HL-60/S4 (cell line): ENCODE data around the gene FOXQ1.

Experiments
- in situ Hi-C: fragments of 300-500 bp; cut with MboI; formaldehyde crosslinking; loops from 2 replicates; pipeline ENCODE4 v1.14.3; 2022; ENCODE audit warnings: low sequenced_read_pairs

Gene FOXQ1, protein sequence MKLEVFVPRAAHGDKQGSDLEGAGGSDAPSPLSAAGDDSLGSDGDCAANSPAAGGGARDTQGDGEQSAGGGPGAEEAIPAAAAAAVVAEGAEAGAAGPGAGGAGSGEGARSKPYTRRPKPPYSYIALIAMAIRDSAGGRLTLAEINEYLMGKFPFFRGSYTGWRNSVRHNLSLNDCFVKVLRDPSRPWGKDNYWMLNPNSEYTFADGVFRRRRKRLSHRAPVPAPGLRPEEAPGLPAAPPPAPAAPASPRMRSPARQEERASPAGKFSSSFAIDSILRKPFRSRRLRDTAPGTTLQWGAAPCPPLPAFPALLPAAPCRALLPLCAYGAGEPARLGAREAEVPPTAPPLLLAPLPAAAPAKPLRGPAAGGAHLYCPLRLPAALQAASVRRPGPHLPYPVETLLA

DNA sequence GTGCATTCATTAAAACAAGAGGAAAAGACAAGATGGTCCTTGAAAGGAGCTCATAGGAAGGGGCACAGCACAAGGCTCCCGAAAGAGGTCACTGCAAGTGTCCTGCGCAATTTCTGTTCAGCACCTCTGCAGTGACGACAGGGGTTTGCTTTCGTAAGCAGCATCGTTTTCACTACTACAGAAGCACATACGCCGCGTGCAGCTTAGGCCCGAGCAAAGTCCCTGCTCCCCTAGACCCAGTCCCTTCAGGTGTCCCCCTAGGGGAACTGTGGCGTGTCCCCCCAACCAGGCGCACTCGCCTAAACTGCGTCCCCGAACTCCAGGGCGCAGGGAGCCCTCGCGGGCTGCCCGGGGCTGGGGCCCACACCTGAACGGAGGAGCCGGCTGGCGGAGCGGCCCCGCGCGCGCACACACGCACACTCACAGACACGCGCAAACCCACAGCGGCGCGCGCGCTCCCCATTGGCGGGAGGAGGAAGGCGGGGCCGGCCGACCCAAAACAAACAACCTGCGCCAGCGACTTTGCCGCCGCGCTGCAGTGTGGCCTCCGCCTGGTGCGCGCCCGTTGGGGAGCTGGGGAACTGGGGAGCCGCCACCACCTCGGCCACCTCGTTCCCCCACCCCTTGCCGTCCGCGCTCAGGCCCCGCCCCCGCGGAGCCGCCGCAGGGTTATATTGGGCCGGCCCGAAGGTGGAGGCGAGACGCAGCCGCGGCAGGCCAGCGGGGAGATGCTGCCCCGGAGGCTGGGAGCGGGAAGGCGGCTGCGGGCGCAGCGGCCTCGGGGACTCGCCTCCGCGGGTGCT, at the start of gene FOXQ1:
Gene FOXQ1, plus strand, starts transcription at position 699 of the 803 bp plus-strand sequence. CDS start 607 bp downstream, outside the sequence.
- in situ Hi-C loops: no loop called here

DNA sequence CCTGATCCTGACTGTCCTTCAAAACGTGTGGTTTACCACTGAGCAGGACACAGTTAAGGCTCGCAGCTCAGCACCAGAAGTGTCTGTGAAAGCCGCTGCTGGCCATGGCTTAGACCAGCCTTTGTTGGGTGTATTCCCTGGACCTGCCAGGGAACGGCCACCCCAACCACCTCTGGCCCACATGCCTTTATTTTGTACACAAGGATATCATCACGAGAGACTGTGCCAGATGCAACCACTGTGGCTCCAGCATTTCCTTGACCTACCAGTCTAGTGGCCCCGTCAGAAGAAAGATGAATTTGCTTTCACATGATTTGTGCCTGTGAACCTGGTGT, 49.2 kb upstream of the FOXQ1 start:
- in situ Hi-C loops: no loop called here

DNA sequence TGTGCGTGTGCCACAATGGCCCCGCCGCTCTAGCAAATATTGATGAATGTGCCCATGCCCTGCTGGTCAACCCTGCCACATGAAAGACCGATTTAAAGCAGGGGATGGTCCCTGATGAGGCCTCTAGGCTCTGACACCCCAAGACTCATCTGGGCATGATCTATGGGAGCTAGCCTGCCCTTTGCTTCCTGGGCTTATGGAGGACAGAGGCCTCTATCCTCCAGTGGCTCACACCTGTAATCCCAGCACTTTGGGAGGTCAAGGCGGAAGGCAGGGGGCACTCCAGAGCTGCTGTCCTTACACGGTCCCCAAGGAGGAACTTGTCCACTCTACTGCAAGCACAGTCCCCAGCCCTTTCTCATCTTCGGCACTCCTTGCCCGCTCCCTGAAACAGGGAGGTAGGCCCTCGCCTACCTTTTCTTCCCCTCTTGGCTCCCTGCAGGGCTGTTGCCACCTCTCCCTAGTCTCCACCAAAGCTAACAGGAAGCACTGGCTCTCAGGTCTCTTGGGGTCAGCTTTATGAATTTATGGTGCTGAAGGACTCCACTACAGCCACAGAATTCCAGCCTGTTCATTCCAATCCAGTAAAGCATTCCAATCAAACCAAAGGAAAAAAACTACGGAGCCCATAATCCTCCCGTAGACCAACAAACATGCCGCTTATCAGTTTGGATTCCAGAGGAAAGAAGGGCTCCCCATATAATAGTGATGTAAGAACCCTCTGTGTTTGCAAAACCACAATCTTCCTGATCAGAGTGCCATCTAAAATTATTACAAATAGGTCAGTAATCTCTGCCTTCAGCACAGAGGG, 48.7 kb upstream of the FOXQ1 start:
- in situ Hi-C loops: no loop called here

DNA sequence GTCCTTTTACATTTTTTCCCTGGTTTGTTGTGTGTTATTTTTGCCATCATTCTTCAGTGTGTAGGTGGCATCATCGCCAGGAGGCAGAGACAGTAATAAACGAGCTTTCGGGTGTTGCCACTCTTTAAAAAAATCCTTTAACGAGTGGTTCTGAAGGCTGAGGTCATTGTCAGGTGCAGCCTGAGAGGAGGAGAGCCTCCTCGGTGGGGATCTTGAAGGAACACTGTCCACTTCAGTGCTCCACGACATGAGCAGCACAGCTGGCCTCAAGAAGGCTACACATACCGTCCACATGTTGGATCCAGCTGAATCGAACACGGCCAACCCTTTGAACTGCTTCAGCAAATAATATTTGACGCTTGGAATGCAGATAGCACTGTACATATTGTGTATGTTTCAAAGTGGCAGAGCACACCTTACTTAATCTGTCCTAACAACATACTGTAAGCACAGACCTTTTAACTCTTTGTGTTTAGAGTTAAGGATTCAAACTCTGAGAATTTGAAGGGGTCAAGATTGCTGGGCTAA, 48.0 kb upstream of the FOXQ1 start:
- in situ Hi-C loops: no loop called here

DNA sequence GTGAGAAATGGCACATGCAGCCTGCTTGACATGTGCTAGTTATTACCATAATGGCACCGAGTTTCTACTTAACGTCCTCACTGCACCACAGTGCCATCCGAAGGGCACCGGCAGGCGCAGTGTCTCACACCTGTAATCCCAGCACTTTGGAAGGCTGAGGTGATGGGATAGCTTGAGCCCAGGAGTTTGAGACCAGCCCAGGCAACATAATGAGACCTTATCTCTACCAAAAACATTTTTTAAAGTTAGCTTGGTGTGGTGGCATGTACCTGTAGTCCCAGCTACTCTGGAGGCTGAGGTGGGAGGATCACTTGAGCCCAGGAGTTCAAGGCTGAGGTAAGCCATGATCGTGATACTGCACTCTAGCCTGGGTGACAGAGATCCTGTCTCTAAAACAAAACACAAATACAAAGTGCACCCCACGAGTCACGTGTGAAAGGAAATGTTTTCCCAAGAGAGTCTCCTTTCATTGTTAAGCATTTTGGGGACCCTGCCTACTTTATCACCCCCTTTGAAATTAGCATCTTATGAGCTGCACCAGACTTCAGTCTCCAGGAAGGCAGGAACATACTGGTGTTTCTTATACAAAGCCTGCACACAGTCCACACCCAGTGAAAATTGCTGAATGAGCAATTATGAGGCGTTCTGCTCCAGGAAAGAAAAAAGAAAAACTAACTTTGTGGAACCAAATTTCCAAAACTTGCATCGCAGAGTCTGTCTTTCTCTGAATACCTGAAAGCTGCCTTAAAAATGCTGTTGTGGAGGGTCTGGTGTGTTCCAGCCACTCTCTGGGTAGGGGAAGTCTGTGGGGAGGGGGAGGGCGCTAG, 47.1 kb upstream of the FOXQ1 start:
- in situ Hi-C loops: no loop called here

DNA sequence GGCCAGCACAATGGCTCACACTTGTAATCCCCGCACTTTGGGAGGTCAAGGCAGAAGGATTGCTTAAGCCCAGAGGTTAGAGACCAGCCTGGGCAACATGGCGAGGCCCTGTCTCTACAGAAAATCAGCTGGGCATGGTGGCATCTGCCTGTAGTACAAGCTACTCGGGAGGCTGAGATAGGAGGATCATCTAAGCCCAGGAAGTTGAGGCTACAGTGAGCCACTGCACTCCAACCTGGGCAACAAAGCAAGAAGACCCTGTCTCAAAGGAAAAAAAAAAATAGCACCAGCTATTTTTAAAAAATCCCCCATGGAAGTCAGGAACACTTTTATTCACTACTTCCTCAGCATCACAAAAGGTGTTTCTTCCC, 45.2 kb upstream of the FOXQ1 start:
- in situ Hi-C loops: no loop called here

DNA sequence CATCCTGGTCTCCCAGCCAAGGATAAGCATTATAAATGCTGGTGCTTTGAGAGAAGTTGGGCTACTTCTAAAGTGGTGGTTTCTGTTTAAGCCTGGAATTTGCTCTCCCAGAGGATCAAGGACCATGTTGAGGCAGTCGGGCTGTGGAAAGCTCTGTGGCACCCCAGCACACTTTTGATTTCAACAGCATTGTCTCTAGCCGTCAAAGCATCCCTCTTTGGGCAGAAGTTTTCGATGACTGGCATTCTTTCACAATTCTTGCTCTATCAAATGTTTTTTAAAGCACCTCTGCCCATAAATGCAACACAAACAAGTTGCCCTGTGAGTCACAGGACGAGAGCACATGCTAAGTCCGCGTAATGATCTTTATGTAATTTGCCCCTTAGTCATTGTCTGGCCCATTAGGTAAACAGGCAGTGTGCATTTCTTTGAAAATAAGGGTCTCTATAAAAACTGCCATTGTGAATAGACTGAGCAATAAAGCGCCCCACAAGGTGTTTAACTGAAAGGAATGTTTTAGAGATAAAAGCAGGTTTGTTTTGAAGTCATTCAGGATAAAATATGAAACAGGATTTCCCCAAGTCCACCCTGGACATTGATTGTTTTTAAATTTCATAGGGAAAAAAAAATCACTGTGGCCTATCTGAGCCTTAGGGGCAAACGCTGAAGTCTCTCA, 44.7 kb upstream of the FOXQ1 start:
- in situ Hi-C loops: no loop called here

DNA sequence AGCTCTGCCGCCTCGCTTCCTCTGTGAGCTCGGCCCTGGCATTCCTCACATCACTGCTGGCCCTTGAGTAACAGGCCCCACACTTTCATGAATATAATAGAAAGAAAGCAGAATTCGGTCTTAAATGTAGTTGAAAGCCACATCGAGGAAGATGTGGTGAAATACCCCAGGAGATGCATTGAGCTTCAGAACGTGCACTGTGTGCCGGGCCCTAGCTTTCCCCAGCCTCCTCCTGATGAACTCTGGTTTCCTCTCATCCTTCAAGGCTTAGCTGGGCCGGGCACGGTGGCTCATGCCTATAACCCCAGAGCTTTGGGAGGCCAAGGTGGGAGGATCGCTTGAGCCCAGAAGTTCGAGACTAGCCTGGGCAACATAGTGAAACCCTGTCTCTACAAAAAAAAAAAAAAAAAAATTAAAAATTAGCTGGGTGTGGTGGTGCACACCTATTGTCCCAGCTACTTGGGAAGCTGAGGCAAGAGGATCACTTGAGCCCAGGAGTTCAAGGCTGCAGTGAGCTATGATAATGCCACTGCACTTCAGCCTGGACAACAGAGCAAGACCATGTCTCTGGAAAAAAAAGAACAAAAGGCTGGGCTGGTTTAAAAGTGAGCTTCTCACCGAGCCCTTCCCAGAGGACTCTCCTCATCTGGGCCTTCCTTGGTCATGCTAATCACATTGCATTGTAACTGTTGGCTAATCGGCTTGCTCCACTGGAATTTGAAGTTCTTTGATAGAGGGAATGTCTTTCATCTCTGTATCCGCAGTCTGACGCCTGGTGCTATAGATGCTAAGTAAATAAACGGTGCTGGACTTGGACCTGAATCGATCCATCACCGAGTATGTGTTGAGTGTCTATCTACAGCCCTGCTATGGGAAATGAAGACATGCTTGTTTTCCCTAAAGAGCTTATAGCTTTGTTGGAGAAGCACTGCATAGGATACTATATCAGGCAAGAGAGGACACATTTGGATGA, 43.8 kb upstream of the FOXQ1 start:
- in situ Hi-C loops: no loop called here

DNA sequence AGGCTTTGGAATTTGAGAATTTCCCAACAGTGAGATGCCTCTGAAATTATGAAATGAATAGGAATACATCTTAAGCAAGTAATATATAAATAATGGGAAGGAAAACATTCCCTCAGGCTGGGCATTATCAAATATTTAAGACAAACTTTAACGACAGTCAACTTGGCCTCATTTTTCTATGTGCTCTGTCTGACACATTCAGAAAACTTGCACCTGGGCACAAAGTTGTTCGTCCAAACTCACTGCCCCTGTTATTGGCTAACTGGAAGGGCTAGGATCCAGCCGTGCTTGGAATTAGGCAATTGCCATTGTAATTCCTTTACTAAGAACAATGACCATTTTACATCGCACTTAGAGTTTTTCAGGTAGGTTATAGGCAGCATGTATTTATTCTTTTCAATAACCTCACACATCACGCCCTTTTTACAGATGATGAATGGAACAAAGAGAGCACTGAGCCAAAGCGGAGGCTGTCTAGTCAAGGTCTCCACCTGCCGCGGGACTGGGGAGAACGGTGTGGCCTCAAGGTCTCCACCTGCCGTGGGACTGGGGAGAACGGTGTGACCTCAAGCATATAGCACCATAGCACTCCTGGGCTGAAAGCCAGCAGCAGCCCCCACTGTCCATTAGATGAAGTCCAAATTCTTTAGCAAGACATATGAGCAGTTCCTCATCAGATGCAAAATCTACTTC, 40.7 kb upstream of the FOXQ1 start:
- in situ Hi-C loops: no loop called here

DNA sequence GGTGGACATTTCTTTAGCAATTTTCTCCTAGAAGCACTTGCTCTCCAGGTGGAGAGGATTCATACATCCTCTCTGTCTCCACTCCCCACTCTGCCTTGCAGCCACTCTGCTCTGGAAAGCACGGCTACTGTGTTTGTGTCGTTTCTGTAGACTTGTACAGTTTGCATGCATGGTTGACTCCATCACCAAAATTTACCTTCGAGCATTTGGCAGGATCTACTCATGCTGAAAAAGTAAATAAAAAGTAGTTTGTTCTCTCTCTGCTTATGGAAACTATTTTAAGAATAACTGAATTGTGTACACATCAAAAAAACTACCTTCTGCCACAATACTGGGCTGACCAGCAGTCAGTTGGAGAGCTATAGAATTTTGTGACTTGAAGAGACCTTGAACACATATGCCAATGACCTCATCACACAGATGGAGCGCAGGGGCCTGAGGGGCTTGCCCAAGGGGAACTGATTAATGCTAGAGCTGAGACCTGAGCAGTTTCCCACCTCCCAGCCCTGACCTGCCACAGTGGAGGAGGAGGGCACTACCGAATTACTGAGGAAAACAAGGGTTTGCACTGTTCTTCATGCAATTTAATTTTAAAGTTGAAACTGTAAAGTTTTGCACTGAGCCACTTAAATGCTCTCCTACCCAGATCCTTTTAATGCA, 33.7 kb upstream of the FOXQ1 start:
- in situ Hi-C loops: no loop called here

DNA sequence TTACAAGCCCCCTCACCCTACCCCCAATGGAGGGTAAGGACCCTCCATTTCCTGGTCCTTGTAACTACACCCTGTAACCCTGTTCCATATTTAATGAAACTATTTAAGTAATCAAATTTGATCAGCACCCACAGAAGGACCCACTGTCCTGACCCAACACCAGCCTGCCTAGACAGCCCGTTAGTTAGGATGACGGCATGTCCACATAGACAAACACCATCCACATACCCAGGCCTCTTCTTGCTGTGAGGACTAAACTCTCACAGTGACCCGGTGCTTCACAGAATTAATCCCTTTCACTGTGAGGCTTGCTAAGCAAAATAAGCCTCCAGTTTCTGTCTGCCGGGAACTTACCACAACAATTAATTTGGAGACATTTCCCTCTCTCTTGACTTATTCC, 32.8 kb upstream of the FOXQ1 start:
- in situ Hi-C loops: no loop called here

DNA sequence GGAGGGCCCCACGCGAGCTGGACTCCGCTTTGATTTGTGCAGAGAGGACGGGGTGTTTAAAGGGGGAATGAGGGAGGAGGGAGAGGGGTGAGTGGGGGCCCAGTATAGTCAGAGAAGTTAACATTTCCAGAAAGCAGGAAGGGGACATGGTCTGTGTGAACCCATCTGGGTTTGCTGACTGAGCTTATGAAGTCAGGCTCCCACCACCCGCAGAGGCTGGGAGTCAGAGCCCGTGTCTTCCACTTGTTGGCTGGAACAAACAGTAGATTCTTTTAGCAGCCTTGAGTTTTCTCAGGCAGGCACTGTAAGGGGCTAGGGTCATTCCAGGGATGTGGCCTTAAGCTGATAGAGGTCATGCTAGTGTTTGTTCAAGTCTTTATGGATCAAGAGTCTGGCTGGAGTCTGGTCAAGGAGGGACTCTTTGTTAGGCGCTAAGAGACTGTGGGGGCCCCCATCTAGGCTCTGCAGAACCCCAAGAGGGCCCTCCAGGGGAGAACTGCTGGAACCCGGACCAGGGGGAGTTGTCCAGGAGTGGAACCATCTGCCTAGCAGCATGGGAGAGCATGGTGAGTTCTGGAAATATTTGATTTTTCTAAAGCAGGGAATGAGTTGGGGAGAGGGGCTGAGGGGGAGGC, 31.1 kb upstream of the FOXQ1 start:
- in situ Hi-C loops: no loop called here

DNA sequence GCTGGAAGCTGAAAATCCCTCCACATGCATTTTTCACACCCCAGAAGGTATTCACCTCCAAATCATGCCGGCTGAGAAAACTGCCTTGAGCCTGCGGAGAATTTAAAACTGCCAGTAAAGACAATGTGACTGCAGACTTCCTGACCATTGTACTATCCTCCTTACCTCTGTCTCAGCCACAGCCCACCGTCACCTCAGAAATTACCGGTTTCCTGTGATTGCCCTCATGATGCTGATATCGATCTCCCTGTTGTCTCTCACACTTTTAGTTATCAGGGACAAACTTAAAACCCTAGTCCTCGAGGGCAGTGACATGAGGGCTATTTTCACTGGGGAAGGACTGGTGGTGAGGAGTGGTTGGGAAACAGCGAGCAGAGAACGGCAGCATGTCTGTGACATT, 30.2 kb upstream of the FOXQ1 start:
- in situ Hi-C loops: no loop called here

DNA sequence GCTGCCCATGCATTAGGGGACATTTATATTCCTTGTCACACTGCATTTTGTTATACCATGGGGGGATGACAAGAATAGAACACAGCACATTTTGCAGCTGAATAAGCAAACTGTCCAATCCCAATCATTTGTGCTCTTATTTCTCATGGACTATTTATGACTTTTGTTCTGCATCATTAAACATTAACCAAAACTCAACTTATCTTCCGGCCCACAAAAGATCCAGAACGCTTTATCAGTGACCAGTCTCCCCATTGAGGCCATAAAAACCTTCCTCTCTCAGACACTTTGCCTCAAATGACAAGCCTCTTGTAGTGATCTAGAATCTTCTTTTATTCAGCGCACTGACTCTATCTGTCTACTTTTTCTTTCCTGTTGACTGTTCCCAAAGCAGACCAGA, 28.4 kb upstream of the FOXQ1 start:
- in situ Hi-C loops: no loop called here

DNA sequence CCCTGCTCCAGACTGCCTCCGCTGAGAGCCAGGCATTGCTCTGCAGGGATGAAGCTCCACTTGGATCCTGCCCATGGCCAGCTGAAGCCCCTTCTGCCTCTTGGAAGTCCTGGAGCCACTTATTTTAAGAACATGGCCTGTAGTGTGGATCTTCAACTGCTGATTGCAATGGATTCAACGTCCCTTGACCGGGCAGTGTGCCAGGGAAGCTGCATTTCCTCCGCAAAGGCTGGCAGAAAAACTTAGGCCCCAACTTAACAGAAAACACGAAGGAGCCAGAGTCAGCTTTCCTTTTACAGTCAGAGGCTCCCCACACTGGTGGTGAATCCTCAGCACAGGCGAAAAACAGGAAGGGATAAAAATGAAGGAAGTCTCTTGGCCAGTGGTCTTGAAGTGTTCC, 26.3 kb upstream of the FOXQ1 start:
- in situ Hi-C loops: no loop called here

DNA sequence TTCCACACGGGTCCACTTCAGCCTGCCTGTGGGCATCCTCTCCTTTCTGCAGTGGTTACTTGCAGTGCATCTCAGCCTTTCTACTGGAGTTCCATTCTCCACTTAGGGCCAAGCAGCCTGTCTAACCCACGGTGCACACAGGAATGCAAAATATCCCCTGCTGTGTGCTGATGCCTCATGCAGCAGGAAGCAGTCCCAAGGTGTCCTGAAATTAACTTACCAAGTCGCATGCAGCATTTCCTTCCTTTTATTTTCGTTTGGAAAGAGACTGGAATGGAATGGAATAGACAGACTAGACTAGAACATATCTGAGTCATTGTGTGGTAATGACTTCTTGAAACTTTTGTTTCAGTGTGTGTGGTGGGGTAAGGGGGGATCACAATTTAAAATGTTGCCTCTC, 25.9 kb upstream of the FOXQ1 start:
- in situ Hi-C loops: no loop called here

DNA sequence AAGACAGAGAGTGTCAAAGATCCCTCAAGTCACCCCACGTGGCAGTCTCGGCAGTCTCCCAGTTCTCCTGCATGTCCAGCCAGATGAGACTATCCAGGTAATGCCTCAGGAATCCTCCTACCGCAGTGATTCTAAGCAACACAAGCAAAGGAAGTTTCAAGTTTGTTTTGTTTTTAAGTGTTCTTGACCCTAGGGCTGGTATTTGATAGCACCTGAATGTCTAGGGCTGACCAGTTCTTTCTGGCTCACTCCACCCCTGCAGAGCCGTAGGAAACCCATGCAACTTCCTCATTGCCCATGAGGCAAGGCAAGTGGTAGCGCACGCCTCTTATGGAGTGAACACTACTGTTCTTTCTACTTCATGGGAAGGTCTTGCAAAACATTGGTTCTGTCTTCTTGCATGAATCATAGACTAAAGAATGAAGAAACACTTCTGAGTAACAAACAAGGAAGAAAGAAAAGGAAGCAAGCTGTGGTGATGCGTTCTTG, 24.8 kb upstream of the FOXQ1 start:
- in situ Hi-C loops: no loop called here
